Astrocyte (in vitro differentiated cells and primary cell): Measurements from ENCODE around the gene KDM7A.

ENCODE experiments used
- EZH2 ChIP-seq: IDR thresholded peaks from 2 replicates; pipeline ENCODE4 v1.6.1; 2012; ENCODE audit warnings: mild to moderate bottlenecking, low read length, inconsistent platforms; ENCODE audit not compliant: insufficient read depth
- TF ChIP-seq, protein P1 (sequence below): IDR thresholded peaks from 2 replicates; pipeline ENCODE4 v1.5.1; 2011; ENCODE audit warnings: low read depth, mild to moderate bottlenecking, inconsistent platforms, low read length, moderate library complexity; ENCODE audit not compliant: insufficient read depth

GRCh38 chr7:140048138-140048537 lies 128.6 kb downstream of the KDM7A start:
- TF ChIP-seq EZH2: no peak
- TF ChIP-seq, protein P1, sequence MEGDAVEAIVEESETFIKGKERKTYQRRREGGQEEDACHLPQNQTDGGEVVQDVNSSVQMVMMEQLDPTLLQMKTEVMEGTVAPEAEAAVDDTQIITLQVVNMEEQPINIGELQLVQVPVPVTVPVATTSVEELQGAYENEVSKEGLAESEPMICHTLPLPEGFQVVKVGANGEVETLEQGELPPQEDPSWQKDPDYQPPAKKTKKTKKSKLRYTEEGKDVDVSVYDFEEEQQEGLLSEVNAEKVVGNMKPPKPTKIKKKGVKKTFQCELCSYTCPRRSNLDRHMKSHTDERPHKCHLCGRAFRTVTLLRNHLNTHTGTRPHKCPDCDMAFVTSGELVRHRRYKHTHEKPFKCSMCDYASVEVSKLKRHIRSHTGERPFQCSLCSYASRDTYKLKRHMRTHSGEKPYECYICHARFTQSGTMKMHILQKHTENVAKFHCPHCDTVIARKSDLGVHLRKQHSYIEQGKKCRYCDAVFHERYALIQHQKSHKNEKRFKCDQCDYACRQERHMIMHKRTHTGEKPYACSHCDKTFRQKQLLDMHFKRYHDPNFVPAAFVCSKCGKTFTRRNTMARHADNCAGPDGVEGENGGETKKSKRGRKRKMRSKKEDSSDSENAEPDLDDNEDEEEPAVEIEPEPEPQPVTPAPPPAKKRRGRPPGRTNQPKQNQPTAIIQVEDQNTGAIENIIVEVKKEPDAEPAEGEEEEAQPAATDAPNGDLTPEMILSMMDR: no peak
